Measurements from ENCODE around the gene GSTM3.

The GSTM3 gene

DNA sequence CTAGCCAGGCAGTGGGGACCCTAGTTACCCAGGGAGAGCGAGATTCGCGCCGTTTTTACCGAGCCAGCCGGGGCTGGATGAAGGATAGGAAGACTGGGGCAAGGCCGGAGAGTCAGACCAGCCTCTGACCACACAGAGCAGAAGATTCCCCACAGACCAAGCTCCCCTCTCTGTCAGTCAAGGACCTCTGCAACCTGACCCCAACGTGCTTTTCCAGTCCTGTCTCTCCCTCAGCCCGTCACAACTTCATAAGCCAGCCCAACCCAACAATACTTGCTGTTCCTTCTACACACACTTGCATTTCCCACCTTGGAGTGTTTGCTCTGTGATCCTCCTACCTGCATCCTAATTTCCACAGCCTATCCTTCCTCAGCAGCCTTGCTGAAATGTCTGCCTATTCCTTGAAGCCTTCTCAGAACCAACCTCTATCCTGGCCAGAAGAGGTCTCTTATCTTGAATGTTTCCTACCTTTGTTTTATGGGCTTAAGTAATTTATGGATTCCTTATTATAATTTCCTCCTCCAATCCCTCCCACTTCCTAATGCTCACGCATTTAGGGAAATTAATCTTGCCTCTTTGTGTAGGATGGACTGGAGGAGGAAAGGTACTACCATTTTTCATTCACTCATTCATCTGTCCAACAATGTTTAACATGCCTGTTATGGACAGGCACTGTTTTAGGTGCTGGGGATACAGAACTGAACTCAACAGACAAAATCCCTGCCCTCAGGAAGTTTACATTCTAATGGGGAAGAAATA, at the start of gene GSTM3:
Gene GSTM3 (minus strand): TSS at position 424 of the 759 bp plus-strand sequence. CDS start 751 bp downstream, outside the sequence.
- Histone ChIP-seq H3K36me3 (ENCODE audit: control insufficient read depth, insufficient read depth, low read length) (peaks cover 4% of the 10 kb centered on the region), H3K9ac (ENCODE audit: low read length) (peak within 1 kb of the TSS; percentile 10), H3K4me3 (ENCODE audit: low read length) (peak within 1 kb of the TSS; percentile 88), H3K27ac (ENCODE audit: low read depth, low read length) (peak within 1 kb of the TSS; percentile 83), H3K27me3 (ENCODE audit: control insufficient read depth, insufficient read depth, low read length) (no peaks in the 10 kb centered on the region), H3K4me1 (ENCODE audit: control insufficient read depth, insufficient read depth, low read length) (peaks cover 4% of the 10 kb centered on the region)

DNA sequence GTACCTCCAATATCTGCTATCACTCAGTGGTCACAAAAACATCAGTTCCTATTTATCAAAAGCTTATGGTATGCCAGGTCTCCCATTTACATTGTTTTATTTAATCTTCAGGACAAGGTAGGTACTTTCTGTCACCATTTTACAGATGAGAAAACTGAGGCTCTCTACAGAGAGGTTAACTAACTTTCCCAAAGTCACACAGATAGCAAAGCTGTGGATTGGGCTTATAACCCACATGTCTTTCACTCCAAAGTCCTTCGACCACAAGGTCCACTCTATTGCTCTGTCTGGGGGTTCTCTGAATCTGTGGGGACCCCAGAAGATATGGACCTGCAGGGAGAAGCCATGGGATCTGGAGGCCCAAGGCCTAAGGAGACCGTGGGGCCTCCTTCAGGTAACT, 49.5 kb upstream of the GSTM3 start:
- Histone ChIP-seq H3K9ac (ENCODE audit: low read length) (no peak overlapping the region), H3K27me3 (ENCODE audit: control insufficient read depth, insufficient read depth, low read length) (no peaks in the 10 kb centered on the region), H3K27ac (ENCODE audit: low read depth, low read length) (no peak overlapping the region), H3K4me1 (ENCODE audit: control insufficient read depth, insufficient read depth, low read length) (peaks cover 14% of the 10 kb centered on the region), H3K36me3 (ENCODE audit: control insufficient read depth, insufficient read depth, low read length) (no peaks in the 10 kb centered on the region), H3K4me3 (ENCODE audit: low read length) (no peak overlapping the region)

DNA sequence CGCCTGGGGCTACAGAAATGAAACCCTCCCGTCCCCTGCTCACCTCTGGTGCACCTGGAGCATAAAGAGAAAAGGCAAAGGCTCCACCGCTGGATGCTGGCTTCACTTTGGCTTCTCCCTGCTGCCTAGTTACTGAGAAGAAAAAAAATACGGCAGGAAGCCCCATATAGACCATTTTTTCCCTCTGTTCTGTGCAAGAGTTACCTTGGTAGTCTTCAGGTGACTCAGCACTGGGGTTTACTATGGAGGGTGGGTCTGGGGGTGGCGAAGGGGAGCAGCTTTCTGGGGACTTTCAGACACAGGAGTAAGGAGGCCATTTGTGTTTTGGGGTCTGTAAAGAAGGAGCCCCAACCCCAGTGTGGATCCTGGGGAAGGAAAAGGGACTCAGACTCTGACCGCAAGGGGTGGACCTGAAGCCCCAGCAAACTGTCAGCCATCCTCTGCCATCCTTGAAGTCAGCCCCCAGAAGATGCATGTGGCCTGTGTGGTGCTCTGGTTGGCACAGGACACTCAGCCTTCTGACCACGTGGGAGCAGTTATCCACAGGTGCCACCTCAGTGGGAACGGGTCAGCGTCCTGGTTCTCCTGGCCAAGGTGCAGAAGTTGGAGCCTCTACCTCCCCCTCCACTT, 48.8 kb upstream of the GSTM3 start:
- no peak overlapping the region for H3K27ac ChIP-seq (ENCODE audit: low read depth, low read length)
- no peaks in the 10 kb centered on the region for H3K27me3 ChIP-seq (ENCODE audit: control insufficient read depth, insufficient read depth, low read length)
- peaks cover 14% of the 10 kb centered on the region for H3K4me1 ChIP-seq (ENCODE audit: control insufficient read depth, insufficient read depth, low read length)
- H3K9ac ChIP-seq (ENCODE audit: low read length), result no peak overlapping the region
- no peak overlapping the region for H3K4me3 ChIP-seq (ENCODE audit: low read length)
- H3K36me3 ChIP-seq (ENCODE audit: control insufficient read depth, insufficient read depth, low read length), result no peaks in the 10 kb centered on the region

DNA sequence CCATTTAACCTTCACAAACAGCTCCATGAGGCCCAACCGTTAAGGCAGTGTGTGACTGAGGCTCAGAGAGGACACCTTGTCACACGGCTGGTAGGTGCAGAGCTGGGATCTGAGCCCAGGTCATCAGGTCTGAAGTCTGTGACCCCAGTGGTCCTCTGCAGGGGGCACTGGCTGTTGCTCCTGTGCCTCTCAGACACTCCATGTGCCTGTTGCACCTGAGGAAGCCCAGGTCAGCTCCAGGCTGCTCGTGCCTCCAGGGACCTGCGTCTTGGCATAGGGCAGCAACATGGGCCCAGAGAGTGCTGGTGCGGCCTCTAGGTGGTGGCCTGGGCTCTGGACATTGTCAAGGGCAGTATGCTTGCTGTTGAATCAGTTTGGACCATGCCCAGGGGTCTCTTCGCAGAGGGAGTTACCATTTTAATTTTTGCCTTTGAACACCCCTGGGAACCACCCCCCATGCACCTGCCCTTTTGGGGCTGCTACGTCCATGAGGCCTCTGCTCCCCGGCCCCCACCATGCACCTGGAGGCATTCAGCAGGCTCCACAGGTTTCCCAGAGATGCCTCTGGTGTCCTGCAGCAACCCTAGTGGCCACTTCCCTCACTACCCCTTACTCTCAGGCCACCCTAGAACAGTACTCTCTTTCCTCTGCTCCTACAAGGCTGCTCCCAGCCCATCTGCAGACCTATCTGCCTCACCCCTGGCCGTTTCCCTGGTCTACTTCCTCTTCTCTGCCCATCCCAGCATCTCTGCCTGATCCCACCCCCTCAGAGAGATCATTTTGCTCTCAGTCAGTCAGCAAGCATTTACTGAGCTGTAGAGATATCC, 48.1 kb upstream of the GSTM3 start:
- peaks cover 12% of the 10 kb centered on the region for H3K4me1 ChIP-seq (ENCODE audit: control insufficient read depth, insufficient read depth, low read length)
- no peak overlapping the region for H3K27ac ChIP-seq (ENCODE audit: low read depth, low read length)

DNA sequence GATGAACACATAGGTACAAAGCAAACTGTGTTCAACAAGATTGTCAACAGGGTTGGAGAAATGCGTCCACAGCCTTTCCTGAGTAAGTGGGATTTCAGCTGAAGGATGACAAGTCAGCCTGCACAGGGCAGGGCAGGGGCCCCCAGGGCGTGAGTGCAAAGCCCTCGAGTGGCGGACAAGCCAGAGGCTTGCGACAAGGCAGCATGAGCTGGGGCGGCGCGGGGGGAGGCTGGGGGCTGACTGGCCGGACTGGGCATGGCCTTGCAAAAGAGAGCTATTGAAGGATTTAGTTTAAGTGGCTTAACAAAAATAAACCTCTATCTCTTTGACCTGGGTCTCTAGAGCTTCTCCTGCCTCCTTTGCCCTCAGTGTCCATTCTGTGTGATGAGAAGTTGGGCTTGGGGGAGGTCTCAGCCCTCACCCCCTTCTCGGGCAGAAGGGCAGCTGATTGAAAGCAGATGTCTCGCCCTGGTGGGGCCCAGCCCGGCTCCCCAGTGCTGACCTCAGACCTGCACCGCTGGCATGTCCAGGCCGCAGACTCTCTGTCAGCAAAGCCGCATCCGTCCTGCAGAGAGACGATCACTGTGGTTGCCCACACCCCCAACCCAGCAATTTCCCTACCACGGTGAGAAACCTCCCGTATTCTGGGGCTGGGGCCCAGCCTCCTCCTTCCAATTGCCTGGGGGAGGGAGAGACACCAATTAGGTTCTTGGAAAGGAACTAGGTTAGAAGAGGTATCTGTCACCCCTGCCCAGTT, 47.2 kb upstream of the GSTM3 start:
- Histone ChIP-seq H3K4me1 (ENCODE audit: control insufficient read depth, insufficient read depth, low read length) (peaks cover 10% of the 10 kb centered on the region), H3K36me3 (ENCODE audit: control insufficient read depth, insufficient read depth, low read length) (no peaks in the 10 kb centered on the region), H3K4me3 (ENCODE audit: low read length) (no peak overlapping the region), H3K27ac (ENCODE audit: low read depth, low read length) (no peak overlapping the region), H3K27me3 (ENCODE audit: control insufficient read depth, insufficient read depth, low read length) (no peaks in the 10 kb centered on the region), H3K9ac (ENCODE audit: low read length) (no peak overlapping the region)

More for the DNA sequence above, 48.1 kb upstream of the GSTM3 start:
- no peaks in the 10 kb centered on the region for H3K27me3 ChIP-seq (ENCODE audit: control insufficient read depth, insufficient read depth, low read length)
- H3K4me3 ChIP-seq (ENCODE audit: low read length), result no peak overlapping the region
- H3K36me3 ChIP-seq (ENCODE audit: control insufficient read depth, insufficient read depth, low read length), result no peaks in the 10 kb centered on the region
- H3K9ac ChIP-seq (ENCODE audit: low read length), result no peak overlapping the region

DNA sequence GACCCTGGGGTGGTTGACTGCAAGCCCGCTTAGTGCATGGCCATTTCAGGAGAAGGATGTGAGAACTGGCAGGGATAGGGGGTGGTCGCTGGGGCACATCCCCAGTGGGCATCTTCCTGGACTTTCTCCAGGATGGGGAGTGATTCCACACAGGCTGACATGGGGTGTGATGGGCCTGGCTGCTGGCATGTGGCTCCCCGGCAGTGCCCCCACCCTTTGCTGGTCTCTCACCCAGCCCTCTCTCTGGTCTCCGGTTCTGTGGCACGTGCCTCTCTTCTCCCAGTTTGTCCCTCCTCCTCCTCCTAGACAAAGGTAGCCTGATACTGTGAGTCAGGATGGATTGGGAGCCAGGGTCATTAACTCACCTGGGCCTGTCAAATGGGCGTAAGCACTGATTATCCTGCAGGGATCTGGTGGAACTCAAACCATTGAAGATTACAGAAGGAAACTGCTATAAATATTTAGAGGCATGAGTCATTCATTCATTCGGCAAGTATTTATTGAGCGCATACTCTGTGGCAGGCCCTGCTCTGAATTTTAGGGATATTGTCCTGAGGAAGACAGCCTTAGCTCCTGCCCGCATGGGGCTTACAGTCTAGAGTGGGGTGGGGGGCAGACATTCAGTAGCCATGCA, 46.5 kb upstream of the GSTM3 start:
- no peaks in the 10 kb centered on the region for H3K27me3 ChIP-seq (ENCODE audit: control insufficient read depth, insufficient read depth, low read length)
- no peak overlapping the region for H3K9ac ChIP-seq (ENCODE audit: low read length)
- H3K27ac ChIP-seq (ENCODE audit: low read depth, low read length), result no peak overlapping the region
- H3K4me1 ChIP-seq (ENCODE audit: control insufficient read depth, insufficient read depth, low read length), result peaks cover 8% of the 10 kb centered on the region
- no peak overlapping the region for H3K4me3 ChIP-seq (ENCODE audit: low read length)
- H3K36me3 ChIP-seq (ENCODE audit: control insufficient read depth, insufficient read depth, low read length), result no peaks in the 10 kb centered on the region

DNA sequence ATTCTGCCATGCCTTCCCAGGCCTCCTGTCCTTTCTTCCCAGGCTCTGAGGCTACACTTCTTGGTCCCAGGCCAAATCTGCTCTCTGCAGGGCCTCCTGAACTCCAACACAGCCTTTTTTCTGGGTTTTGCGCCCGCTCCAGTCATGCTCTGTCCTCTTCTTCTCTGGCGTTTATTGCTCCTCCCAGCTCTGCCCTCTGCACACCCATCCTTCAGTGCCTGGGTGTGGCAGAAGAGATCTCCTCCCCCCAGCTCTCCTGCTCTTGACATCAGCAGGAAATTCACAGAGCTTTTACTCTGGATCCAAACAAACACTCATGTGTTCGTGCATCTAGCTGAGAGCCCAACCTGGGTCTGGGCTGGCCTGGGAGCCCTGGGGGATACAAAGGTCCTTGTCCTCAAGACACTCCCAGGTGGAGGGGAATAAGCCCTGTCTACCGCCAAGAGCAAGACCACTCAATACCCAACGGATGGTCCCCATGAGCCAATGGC, 45.7 kb upstream of the GSTM3 start:
- Histone ChIP-seq H3K36me3 (ENCODE audit: control insufficient read depth, insufficient read depth, low read length) (no peaks in the 10 kb centered on the region), H3K4me1 (ENCODE audit: control insufficient read depth, insufficient read depth, low read length) (peaks cover under 1% of the 10 kb centered on the region), H3K27me3 (ENCODE audit: control insufficient read depth, insufficient read depth, low read length) (no peaks in the 10 kb centered on the region), H3K27ac (ENCODE audit: low read depth, low read length) (no peak overlapping the region), H3K9ac (ENCODE audit: low read length) (no peak overlapping the region), H3K4me3 (ENCODE audit: low read length) (no peak overlapping the region)

DNA sequence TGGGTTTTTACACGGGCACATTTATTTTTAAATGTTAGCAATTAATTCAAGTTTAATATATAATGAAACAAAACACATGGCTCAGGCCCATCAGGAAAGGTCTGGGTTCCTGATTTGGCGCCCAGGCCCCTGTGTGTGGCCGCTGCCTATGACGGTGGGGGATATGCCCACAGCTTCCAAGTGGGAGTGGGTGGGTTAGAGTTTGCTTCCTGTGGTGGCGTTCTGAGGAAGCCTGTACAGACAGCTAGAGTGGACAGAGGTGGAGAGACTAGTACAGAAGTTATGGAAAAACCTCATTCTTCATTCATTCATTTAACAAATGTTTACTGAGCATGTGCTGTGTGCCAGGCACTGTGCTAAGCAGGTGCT, 45.3 kb upstream of the GSTM3 start:
- Histone ChIP-seq H3K4me1 (ENCODE audit: control insufficient read depth, insufficient read depth, low read length) (no peaks in the 10 kb centered on the region), H3K4me3 (ENCODE audit: low read length) (no peak overlapping the region), H3K27ac (ENCODE audit: low read depth, low read length) (no peak overlapping the region), H3K36me3 (ENCODE audit: control insufficient read depth, insufficient read depth, low read length) (no peaks in the 10 kb centered on the region), H3K9ac (ENCODE audit: low read length) (no peak overlapping the region), H3K27me3 (ENCODE audit: control insufficient read depth, insufficient read depth, low read length) (no peaks in the 10 kb centered on the region)

DNA sequence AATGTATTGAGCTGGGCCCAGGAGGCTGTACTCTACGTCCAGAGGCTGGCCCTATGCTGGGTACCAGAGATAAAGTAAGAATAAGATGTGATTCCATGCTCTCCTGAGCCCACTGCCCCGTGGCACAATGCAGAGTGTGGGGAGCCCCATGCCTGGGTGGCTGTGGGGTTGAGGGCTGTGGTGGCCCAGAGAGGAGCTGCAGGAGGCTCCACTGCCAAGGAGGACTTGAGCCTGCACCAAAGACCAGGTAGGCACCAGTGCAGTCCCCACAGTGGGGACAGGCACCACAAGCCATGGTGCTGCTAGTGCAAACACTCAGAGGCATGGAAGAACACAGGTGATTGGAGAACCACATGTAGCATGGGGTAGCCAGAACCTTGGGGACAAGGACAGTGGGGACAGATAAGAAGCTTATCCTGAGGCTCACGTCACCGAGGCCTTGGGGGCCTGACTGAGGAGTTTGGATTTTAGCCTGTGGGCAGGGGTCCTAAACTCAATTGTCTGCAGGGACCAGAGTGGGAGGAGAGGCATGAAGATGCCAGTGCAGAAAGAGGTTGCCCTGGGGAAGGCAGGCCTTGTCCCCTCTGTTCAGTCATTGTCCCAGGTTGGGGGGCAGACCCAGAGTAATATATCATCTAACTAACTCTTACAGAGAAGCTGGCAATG, 44.7 kb upstream of the GSTM3 start:
- Histone ChIP-seq H3K27me3 (ENCODE audit: control insufficient read depth, insufficient read depth, low read length) (no peaks in the 10 kb centered on the region), H3K9ac (ENCODE audit: low read length) (no peak overlapping the region), H3K36me3 (ENCODE audit: control insufficient read depth, insufficient read depth, low read length) (no peaks in the 10 kb centered on the region), H3K4me1 (ENCODE audit: control insufficient read depth, insufficient read depth, low read length) (no peaks in the 10 kb centered on the region), H3K27ac (ENCODE audit: low read depth, low read length) (no peak overlapping the region), H3K4me3 (ENCODE audit: low read length) (no peak overlapping the region)

DNA sequence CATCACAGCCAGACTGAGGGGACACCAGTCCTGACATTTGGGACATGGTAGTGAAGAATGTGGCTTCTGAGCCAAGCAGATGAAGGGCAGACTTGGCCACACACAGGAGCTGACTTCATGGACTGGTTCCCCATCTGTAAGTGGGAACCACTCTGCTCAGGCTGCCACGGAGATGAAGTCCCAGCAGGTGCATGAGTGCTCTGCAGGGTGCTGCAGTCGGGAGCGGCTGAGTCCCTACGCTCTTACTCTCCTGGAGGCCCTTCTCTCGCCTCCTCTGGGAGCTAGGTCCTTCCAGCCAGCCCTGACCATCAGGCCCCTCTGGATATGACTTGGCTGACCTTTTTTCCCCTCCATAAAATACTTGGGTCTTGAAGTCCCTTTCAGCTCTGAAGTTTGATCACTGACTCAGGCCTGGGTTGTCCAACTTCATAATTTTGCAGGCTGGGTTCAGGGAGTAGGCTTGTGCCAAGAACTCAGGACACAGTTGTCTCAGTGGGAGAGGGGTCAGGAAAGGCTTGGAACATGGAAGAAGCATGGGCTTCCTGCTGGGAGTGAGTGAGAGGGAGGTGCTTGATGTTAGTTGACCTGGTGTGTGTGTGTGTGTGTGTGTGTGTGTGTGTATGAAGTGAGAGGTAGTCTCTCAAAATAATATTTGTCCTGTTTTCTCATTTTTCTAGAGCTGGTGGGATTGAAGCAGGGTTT, 43.9 kb upstream of the GSTM3 start:
- Histone ChIP-seq H3K27ac (ENCODE audit: low read depth, low read length) (no peak overlapping the region), H3K9ac (ENCODE audit: low read length) (no peak overlapping the region), H3K4me3 (ENCODE audit: low read length) (no peak overlapping the region), H3K36me3 (ENCODE audit: control insufficient read depth, insufficient read depth, low read length) (no peaks in the 10 kb centered on the region), H3K4me1 (ENCODE audit: control insufficient read depth, insufficient read depth, low read length) (no peaks in the 10 kb centered on the region), H3K27me3 (ENCODE audit: control insufficient read depth, insufficient read depth, low read length) (no peaks in the 10 kb centered on the region)

DNA sequence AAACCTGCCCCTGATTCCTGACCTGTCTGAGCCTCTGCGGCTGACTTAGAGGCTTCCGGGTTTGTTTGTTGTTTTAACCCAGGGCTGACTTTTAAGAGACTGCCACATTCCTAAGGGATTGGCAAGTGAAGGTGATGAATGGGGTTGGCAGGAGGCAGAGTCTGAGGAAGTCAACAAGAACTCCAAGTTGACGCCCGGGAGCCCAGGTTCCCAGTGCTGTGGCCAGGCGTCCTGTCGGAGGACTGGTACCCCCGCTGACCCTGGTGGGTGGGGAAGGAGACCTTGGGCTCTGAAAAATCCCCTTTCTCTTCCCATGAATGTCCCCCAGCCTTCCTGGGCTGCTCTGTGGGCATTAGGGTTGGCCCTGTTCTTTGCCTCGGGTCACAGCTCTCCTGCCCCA, 42.6 kb upstream of the GSTM3 start:
- no peaks in the 10 kb centered on the region for H3K27me3 ChIP-seq (ENCODE audit: control insufficient read depth, insufficient read depth, low read length)
- H3K36me3 ChIP-seq (ENCODE audit: control insufficient read depth, insufficient read depth, low read length), result no peaks in the 10 kb centered on the region
- H3K9ac ChIP-seq (ENCODE audit: low read length), result no peak overlapping the region
- no peaks in the 10 kb centered on the region for H3K4me1 ChIP-seq (ENCODE audit: control insufficient read depth, insufficient read depth, low read length)
- H3K27ac ChIP-seq (ENCODE audit: low read depth, low read length), result no peak overlapping the region
- H3K4me3 ChIP-seq (ENCODE audit: low read length), result no peak overlapping the region
